HCT116 (cell line): ENCODE measurements around the gene AZIN2. TPM values are rescaled to one million over a fixed set of nuclear protein-coding genes. Genes with fewer than 3 reads are reported as not detected.

ENCODE experiments used
- ATAC-seq: fragments of 200-7000 bp; cut with Tn5 transposase; 2 replicates; pipeline ENCODE4 v1.9.1; 2020; ENCODE audit warnings: mild to moderate bottlenecking, moderate library complexity
- BruUV-seq: library from RNA; stranded (reverse); fragments of 400-500 nt; replicated peaks from 2 replicates; lab custom pipeline; 2021; lab: Mats Ljungman, UMichigan
- CTCF ChIA-PET: fragments of 300-600 bp; sonication (Branson Sonifier 250); formaldehyde crosslinking; loops from one replicate; lab custom pipeline; 2021; ENCODE audit warnings: antibody characterized with exemption; lab: Charles Lee
- POLR2A ChIA-PET: fragments of 300-600, 350-600 bp; sonication (Branson Sonifier 250); formaldehyde crosslinking; loops from one replicate; lab custom pipeline; 2021; ENCODE audit warnings: antibody characterized with exemption; lab: Charles Lee
- RAD21 ChIA-PET, 2 experiments: fragments of 300-600 bp; sonication (Branson Sonifier 250); formaldehyde crosslinking; loops; one replicate each; lab custom pipeline; 2023; ENCODE audit warnings: low total read pairs in 2 of 2; ENCODE audit not compliant: uncharacterized antibody in 2 of 2, unreplicated experiment in 2 of 2, low non-redundant PET in 1 of 2; lab: Charles Lee
- DNase-seq: peaks from one replicate; pipeline ENCODE4 v3.0.0-alpha.2; 2010; ENCODE audit warnings: low read depth, low spot score
- H2AFZ ChIP-seq: fragments of 200-600 bp; shearing (Covaris generic), sonication (generic); 2 replicates; pipeline ENCODE4 v1.6.1; 2017; ENCODE audit warnings: low read depth, mixed run types, mixed read lengths, antibody characterized with exemption, low read length; ENCODE audit not compliant: poor library complexity, severe bottlenecking
- H3K27ac ChIP-seq: 2 replicates; pipeline ENCODE4 v1.5.1; 2012; ENCODE audit warnings: low read depth, low read length
- H3K27me3 ChIP-seq: fragments of 200-600 bp; sonication (generic); 2 replicates; pipeline ENCODE4 v1.6.1; 2016; ENCODE audit warnings: mixed run types, low read length, mixed read lengths; ENCODE audit not compliant: insufficient read depth
- H3K36me3 ChIP-seq, 2 experiments: fragments of 200-500 bp in 1 of 2; fragments of 200-600 bp in 1 of 2; sonication (Bioruptor generic) in 1 of 2; sonication (generic) in 1 of 2; 2 replicates each; pipeline versions ENCODE4 v1.5.1 to v1.6.1; 2014 to 2016; ENCODE audit warnings: low read length in 2 of 2, inconsistent platforms in 1 of 2, mixed read lengths in 1 of 2, mixed run types in 1 of 2; ENCODE audit not compliant: insufficient read depth in 2 of 2, control insufficient read depth in 1 of 2
- H3K4me1 ChIP-seq, 2 experiments: fragments of 200-600 bp in 1 of 2; sonication (generic) in 1 of 2; 2 replicates each; pipeline versions ENCODE4 v1.5.1 to v1.6.1; 2012 to 2017; ENCODE audit warnings: low read length in 2 of 2, inconsistent platforms in 1 of 2, mild to moderate bottlenecking in 1 of 2, mixed read lengths in 1 of 2, mixed run types in 1 of 2, moderate library complexity in 1 of 2; ENCODE audit not compliant: insufficient read depth in 2 of 2, control insufficient read depth in 1 of 2
- H3K4me2 ChIP-seq: fragments of 200-600 bp; sonication (generic); 2 replicates; pipeline ENCODE4 v1.6.1; 2017; ENCODE audit warnings: mixed run types, low read length, mixed read lengths
- H3K4me3 ChIP-seq, 2 experiments: fragments of 200-600 bp in 1 of 2; sonication (generic) in 1 of 2; replicated peaks in 1 of 2; 2 replicates each; pipeline ENCODE4 v1.5.1; 2011 to 2016; ENCODE audit warnings: low read length in 2 of 2, control low read depth in 1 of 2, low read depth in 1 of 2, mild to moderate bottlenecking in 1 of 2, mixed read lengths in 1 of 2, mixed run types in 1 of 2
- H3K79me2 ChIP-seq: fragments of 200-600 bp; sonication (generic); 2 replicates; pipeline ENCODE4 v1.6.1; 2017; ENCODE audit warnings: mild to moderate bottlenecking, mixed run types, low read length, moderate library complexity, mixed read lengths; ENCODE audit not compliant: insufficient read depth
- H3K9ac ChIP-seq: fragments of 200-600 bp; sonication (generic); 2 replicates; pipeline ENCODE4 v1.6.1; 2016; ENCODE audit warnings: low read length, mixed read lengths
- H3K9me2 ChIP-seq: fragments of 200-600 bp; sonication (generic), shearing (Covaris generic); 2 replicates; pipeline ENCODE4 v1.6.1; 2017; ENCODE audit warnings: mixed run types, mild to moderate bottlenecking, moderate library complexity; ENCODE audit not compliant: insufficient read depth
- H3K9me3 ChIP-seq, 2 experiments: fragments of 200-500 bp in 1 of 2; fragments of 200-600 bp in 1 of 2; sonication (Bioruptor generic) in 1 of 2; sonication (generic) in 1 of 2; 2 replicates each; pipeline ENCODE4 v1.6.1; 2014 to 2017; ENCODE audit warnings: low read length in 2 of 2, mixed read lengths in 2 of 2, inconsistent platforms in 1 of 2, low read depth in 1 of 2, mild to moderate bottlenecking in 1 of 2, mixed run types in 1 of 2, moderate library complexity in 1 of 2; ENCODE audit not compliant: control insufficient read depth in 1 of 2, insufficient read depth in 1 of 2
- H4K20me1 ChIP-seq: fragments of 200-600 bp; sonication (generic), shearing (Covaris generic); 2 replicates; pipeline ENCODE4 v1.6.1; 2017; ENCODE audit warnings: mixed run types, mild to moderate bottlenecking, moderate library complexity; ENCODE audit not compliant: insufficient read depth
- CTCF ChIP-seq, 3 experiments: fragments of 200-600 bp in 1 of 3; sonication (generic) in 1 of 3; IDR thresholded peaks in 2 of 3; conservative IDR thresholded peaks in 1 of 3; 2 replicates each; pipeline ENCODE4 v1.5.1; 2012 to 2017; ENCODE audit warnings: low read depth in 2 of 3, low read length in 2 of 3, antibody characterized with exemption in 1 of 3, borderline replicate concordance in 1 of 3, control low read depth in 1 of 3, mild to moderate bottlenecking in 1 of 3, mixed read lengths in 1 of 3, mixed run types in 1 of 3, moderate library complexity in 1 of 3; ENCODE audit not compliant: insufficient read depth in 1 of 3
- FOSL1 ChIP-seq: IDR thresholded peaks from 2 replicates; pipeline ENCODE4 v1.6.1; 2012; ENCODE audit warnings: low read depth
- RAD21 ChIP-seq: IDR thresholded peaks from 2 replicates; pipeline ENCODE4 v1.6.1; 2012; ENCODE audit warnings: low read depth, mild to moderate bottlenecking
- REST ChIP-seq: IDR thresholded peaks from 2 replicates; pipeline ENCODE4 v1.6.1; 2012; ENCODE audit warnings: low read depth
- SP1 ChIP-seq: IDR thresholded peaks from 2 replicates; pipeline ENCODE4 v1.6.1; 2012; ENCODE audit warnings: low read depth
- intact Hi-C: fragments of 100-400 bp; cut with micrococcal nuclease; formaldehyde crosslinking; loops from 2 replicates; pipeline ENCODE4 v1.10.0; 2022
- total RNA-seq: library from RNA; stranded (reverse); gene quantifications from one replicate; pipeline ENCODE4 v1.2.1, GENCODE V29; 2021; ENCODE audit not compliant: unreplicated experiment

AZIN2 gene
- total RNA-seq, 1 experiment from 2014 or later, result 7.8 TPM

GRCh38 chr1:33111965-33112364 lies 31.0 kb downstream of the AZIN2 start (continued):
- TF ChIP-seq REST, result no peak
- TF ChIP-seq RAD21, result peak; percentile 68

- Histone ChIP-seq H2AFZ (no peak overlapping the region), H3K4me2 (no peak overlapping the region), H4K20me1 (no peaks in the 10 kb centered on the region), H3K27ac (no peak overlapping the region), H3K4me3 (no peak overlapping the region), H3K79me2 (no peaks in the 10 kb centered on the region), H3K36me3 (no peaks in the 10 kb centered on the region), H3K9me2 (no peaks in the 10 kb centered on the region), H3K27me3 (no peaks in the 10 kb centered on the region), H3K4me1 (no peaks in the 10 kb centered on the region), H3K9ac (no peak overlapping the region), H3K9me3 (no peaks in the 10 kb centered on the region)
- POLR2A ChIA-PET, result no interaction called here
- BruUV-seq, result no TSS peak
- RAD21 ChIA-PET, result no interaction called here
- TF ChIP-seq CTCF (IDR thresholded peaks at IDR 0.05 in 2 of 3, conservative IDR thresholded peaks at IDR 0.05 in 1 of 3; ENCODE audit: borderline replicate concordance in 1 of 3, insufficient read depth in 1 of 3, low read depth in 2 of 3, low read length in 2 of 3) (no peak), FOSL1 (no peak), SP1 (no peak)
- CTCF ChIA-PET, result interaction anchor here (1.1 kb wide), 1 partner anchor 10 kb away, joined by 5 read pairs; no protein-coding TSS in a partner anchor
- ATAC-seq, result no peak
- intact Hi-C loops, result no loop called here
- no peak for DNase-seq
Measured at GRCh38 chr1:33117440-33118085, 36.6 kb downstream of the AZIN2 start.
